ENCODE measurements around the gene EIF2S1. TPM values are rescaled to one million over a fixed set of nuclear protein-coding genes. Genes with fewer than 3 reads are reported as not detected.

The EIF2S1 gene
- total and polyA plus RNA-seq, 2 experiments from 2014 or later = 106 to 123 TPM

DNA sequence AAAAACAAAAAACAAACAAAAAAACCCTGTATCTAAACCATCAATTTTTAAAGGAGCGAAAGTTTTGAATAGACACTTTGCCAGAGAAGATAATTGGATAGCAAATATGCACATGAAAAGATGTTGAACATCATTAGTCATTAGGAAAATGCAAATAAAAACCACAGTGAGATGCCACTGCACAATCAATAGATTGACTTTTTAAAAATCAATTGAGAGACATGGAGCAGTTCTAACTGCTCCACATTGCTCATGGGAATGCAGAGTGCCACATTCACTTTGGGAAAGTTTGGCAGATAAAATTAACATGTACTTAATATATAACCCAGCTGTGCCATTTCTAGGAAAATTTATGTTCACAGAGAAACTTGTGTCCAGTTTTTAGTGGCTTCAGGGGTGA lies 12.7 kb downstream of the EIF2S1 start:
- Histone ChIP-seq H3K27me3 (no peaks in the 10 kb centered on the region), H3K36me3 (replicated peaks; ENCODE audit: insufficient read depth, low read depth) (no peaks in the 10 kb centered on the region)

DNA sequence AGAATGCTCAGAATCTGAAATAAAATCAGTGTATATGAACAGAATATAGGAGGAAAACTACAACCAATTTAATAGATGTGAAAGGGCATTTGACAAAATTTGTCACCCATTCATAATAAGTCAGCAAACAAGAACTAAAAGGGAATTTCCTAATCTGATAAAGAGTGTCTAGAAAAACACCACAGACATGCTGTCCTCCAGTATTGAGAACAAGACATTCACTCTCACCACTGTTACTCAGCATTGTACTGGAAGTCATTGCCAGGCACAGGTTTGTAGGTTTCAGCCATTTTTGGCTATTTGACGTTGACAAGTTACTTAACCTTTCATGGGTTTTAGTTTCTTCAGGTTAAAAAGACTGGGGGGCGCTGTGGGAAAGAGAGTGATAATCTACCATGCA lies 13.2 kb downstream of the EIF2S1 start:
- Histone ChIP-seq H3K36me3 (replicated peaks; ENCODE audit: insufficient read depth, low read depth) (no peaks in the 10 kb centered on the region), H3K27ac (no peak overlapping the region), H3K9me2 (replicated peaks; ENCODE audit: insufficient read depth) (no peaks in the 10 kb centered on the region), H3K4me1 (ENCODE audit: insufficient read depth) (no peaks in the 10 kb centered on the region), H2AFZ (no peak overlapping the region), H3K9me3 (ENCODE audit: low read depth) (no peaks in the 10 kb centered on the region), H3K4me3 (no peak overlapping the region), H3K27me3 (no peaks in the 10 kb centered on the region), H4K20me1 (ENCODE audit: insufficient read depth, poor library complexity, severe bottlenecking) (no peaks in the 10 kb centered on the region), H3K4me2 (no peak overlapping the region), H3K79me2 (peaks cover 16% of the 10 kb centered on the region)
- DNase-seq (ENCODE audit: low spot score) = no peak
- no peak for TF ChIP-seq EZH2phosphoT487 (IDR thresholded peaks at IDR 0.05; ENCODE audit: low read depth, severe bottlenecking, unreplicated experiment)
- no peak for TF ChIP-seq EZH2 (IDR thresholded peaks at IDR 0.05; ENCODE audit: borderline replicate concordance)
- TF ChIP-seq, protein P1, sequence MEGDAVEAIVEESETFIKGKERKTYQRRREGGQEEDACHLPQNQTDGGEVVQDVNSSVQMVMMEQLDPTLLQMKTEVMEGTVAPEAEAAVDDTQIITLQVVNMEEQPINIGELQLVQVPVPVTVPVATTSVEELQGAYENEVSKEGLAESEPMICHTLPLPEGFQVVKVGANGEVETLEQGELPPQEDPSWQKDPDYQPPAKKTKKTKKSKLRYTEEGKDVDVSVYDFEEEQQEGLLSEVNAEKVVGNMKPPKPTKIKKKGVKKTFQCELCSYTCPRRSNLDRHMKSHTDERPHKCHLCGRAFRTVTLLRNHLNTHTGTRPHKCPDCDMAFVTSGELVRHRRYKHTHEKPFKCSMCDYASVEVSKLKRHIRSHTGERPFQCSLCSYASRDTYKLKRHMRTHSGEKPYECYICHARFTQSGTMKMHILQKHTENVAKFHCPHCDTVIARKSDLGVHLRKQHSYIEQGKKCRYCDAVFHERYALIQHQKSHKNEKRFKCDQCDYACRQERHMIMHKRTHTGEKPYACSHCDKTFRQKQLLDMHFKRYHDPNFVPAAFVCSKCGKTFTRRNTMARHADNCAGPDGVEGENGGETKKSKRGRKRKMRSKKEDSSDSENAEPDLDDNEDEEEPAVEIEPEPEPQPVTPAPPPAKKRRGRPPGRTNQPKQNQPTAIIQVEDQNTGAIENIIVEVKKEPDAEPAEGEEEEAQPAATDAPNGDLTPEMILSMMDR (IDR thresholded peaks at IDR 0.05; ENCODE audit: poor library complexity) = no peak
- 85% methylated on average over 2 of the region's 2 CpGs for WGBS (ENCODE audit: low lambda C conversion rate, missing lambda C conversion rate)

More for the DNA sequence above, 12.7 kb downstream of the EIF2S1 start:
- Histone ChIP-seq H2AFZ (no peak overlapping the region), H3K9me3 (ENCODE audit: low read depth) (no peaks in the 10 kb centered on the region), H3K4me1 (ENCODE audit: insufficient read depth) (no peaks in the 10 kb centered on the region), H3K4me3 (no peak overlapping the region), H3K4me2 (no peak overlapping the region), H3K27ac (no peak overlapping the region), H3K9me2 (replicated peaks; ENCODE audit: insufficient read depth) (no peaks in the 10 kb centered on the region), H3K79me2 (peaks cover 16% of the 10 kb centered on the region), H4K20me1 (ENCODE audit: insufficient read depth, poor library complexity, severe bottlenecking) (no peaks in the 10 kb centered on the region)
- no peak for TF ChIP-seq EZH2 (IDR thresholded peaks at IDR 0.05; ENCODE audit: borderline replicate concordance)
- TF ChIP-seq, protein P1 (IDR thresholded peaks at IDR 0.05; ENCODE audit: poor library complexity) = no peak
- no peak for TF ChIP-seq EZH2phosphoT487 (IDR thresholded peaks at IDR 0.05; ENCODE audit: low read depth, severe bottlenecking, unreplicated experiment)
- 90% methylated on average over 1 of the region's 1 CpG for WGBS (ENCODE audit: low lambda C conversion rate, missing lambda C conversion rate)
- no peak for DNase-seq (ENCODE audit: low spot score)

DNA sequence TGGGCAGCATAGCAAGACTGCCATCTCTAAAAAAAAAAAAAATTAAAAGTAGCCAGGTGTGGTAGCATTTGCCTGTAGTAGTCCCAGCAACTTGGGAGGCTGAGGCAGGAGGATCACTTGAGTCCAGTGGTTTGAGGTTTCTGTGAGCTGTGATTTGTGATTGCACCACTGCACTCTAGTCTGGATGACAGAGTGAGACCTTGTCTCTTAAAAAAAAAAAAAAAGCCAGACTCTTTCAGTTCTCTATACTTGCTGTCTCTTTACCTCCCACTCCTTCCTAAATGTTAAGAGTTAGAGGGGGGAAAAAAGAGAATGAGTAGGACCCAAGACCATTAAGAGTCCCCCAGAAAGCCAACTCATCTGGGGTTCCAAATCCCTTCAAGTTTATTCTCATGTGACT lies 17.8 kb downstream of the EIF2S1 start:
- Histone ChIP-seq H3K79me2 (no peaks in the 10 kb centered on the region), H3K4me1 (ENCODE audit: insufficient read depth) (no peaks in the 10 kb centered on the region), H3K27me3 (no peaks in the 10 kb centered on the region), H3K4me3 (no peak overlapping the region), H2AFZ (no peak overlapping the region), H3K4me2 (no peak overlapping the region), H3K9me3 (ENCODE audit: low read depth) (no peaks in the 10 kb centered on the region), H3K27ac (no peak overlapping the region), H3K9me2 (replicated peaks; ENCODE audit: insufficient read depth) (no peaks in the 10 kb centered on the region), H3K36me3 (replicated peaks; ENCODE audit: insufficient read depth, low read depth) (peaks cover 6% of the 10 kb centered on the region), H4K20me1 (ENCODE audit: insufficient read depth, poor library complexity, severe bottlenecking) (no peaks in the 10 kb centered on the region)
- TF ChIP-seq, protein P1 (IDR thresholded peaks at IDR 0.05; ENCODE audit: poor library complexity) = no peak
- TF ChIP-seq EZH2phosphoT487 (IDR thresholded peaks at IDR 0.05; ENCODE audit: low read depth, severe bottlenecking, unreplicated experiment) (no peak), EZH2 (IDR thresholded peaks at IDR 0.05; ENCODE audit: borderline replicate concordance) (no peak)
- DNase-seq (ENCODE audit: low spot score) = no peak

DNA sequence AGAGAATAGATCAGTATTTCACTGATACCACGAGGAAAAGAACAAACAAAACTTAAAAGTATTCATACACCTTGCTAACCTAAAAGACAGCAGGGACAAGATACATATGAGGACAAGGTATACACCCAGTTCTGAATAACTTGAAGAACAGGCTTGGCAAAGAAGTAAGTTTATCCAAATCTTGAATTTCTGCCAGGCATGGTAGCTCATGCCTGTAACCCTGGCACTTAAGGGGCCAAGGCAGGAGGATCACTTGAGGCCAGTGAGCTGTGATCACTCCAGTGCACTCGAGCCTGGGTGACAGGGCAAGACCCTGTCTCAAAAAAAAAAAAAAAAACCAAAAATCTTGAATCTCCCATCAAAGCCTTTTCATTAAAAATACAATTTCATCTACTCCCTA lies 25.0 kb downstream of the EIF2S1 start:
- 92% methylated on average over 2 of the region's 2 CpGs for WGBS (ENCODE audit: low lambda C conversion rate, missing lambda C conversion rate)
- Histone ChIP-seq H3K79me2 (no peaks in the 10 kb centered on the region), H3K27me3 (no peaks in the 10 kb centered on the region), H2AFZ (no peak overlapping the region), H3K9me2 (replicated peaks; ENCODE audit: insufficient read depth) (no peaks in the 10 kb centered on the region), H3K9me3 (ENCODE audit: low read depth) (no peaks in the 10 kb centered on the region), H3K4me1 (ENCODE audit: insufficient read depth) (no peaks in the 10 kb centered on the region), H3K4me3 (no peak overlapping the region), H4K20me1 (ENCODE audit: insufficient read depth, poor library complexity, severe bottlenecking) (no peaks in the 10 kb centered on the region), H3K27ac (no peak overlapping the region), H3K36me3 (replicated peaks; ENCODE audit: insufficient read depth, low read depth) (peaks cover 9% of the 10 kb centered on the region), H3K4me2 (no peak overlapping the region)
- TF ChIP-seq, protein P1 (IDR thresholded peaks at IDR 0.05; ENCODE audit: poor library complexity) = no peak
- no peak for TF ChIP-seq EZH2 (IDR thresholded peaks at IDR 0.05; ENCODE audit: borderline replicate concordance)
- TF ChIP-seq EZH2phosphoT487 (IDR thresholded peaks at IDR 0.05; ENCODE audit: low read depth, severe bottlenecking, unreplicated experiment) = no peak
- DNase-seq (ENCODE audit: low spot score) = no peak
